Neural progenitor cell (in vitro differentiated cells): ENCODE measurements around the gene LTBP2. TPM values are rescaled to one million over a fixed set of nuclear protein-coding genes. Genes with fewer than 3 reads are reported as not detected.

Experiments
- DNase-seq: peaks from one replicate; pipeline ENCODE4 v3.0.0-alpha.2; 2016; ENCODE audit warnings: low spot score
- H2AFZ ChIP-seq: fragments of 200-600 bp; sonication (generic); replicated peaks from 2 replicates; pipeline ENCODE4 v1.6.1; 2016; ENCODE audit warnings: antibody characterized with exemption
- H3F3A ChIP-seq: fragments of 200-600 bp; sonication (generic); 2 replicates; pipeline ENCODE4 v1.6.1; 2016; ENCODE audit warnings: antibody characterized with exemption, low read depth
- H3K27ac ChIP-seq: fragments of 200-600 bp; sonication (generic); 2 replicates; pipeline ENCODE4 v1.5.1; 2016; ENCODE audit warnings: mild to moderate bottlenecking
- H3K27me3 ChIP-seq: fragments of 200-600 bp; sonication (generic); 2 replicates; pipeline ENCODE4 v1.6.1; 2016; ENCODE audit warnings: mild to moderate bottlenecking, moderate library complexity
- H3K36me3 ChIP-seq: fragments of 200-600 bp; sonication (generic); 2 replicates; pipeline ENCODE4 v1.5.1; 2016
- H3K4me1 ChIP-seq: fragments of 200-600 bp; sonication (generic); 2 replicates; pipeline ENCODE4 v1.6.1; 2016; ENCODE audit warnings: mixed run types
- H3K4me2 ChIP-seq: fragments of 200-600 bp; sonication (generic); 2 replicates; pipeline ENCODE4 v1.6.1; 2016
- H3K4me3 ChIP-seq: fragments of 200-600 bp; sonication (generic); 2 replicates; pipeline ENCODE4 v1.5.1; 2016
- H3K79me2 ChIP-seq: fragments of 200-600 bp; sonication (generic); 2 replicates; pipeline ENCODE4 v1.6.1; 2016; ENCODE audit warnings: low read depth
- H3K9ac ChIP-seq: fragments of 200-600 bp; sonication (generic); 2 replicates; pipeline ENCODE4 v1.6.1; 2016
- H3K9me3 ChIP-seq: fragments of 200-600 bp; sonication (generic); 2 replicates; pipeline ENCODE4 v1.5.1; 2016; ENCODE audit warnings: low read depth
- H4K20me1 ChIP-seq: fragments of 200-600 bp; sonication (generic); 2 replicates; pipeline ENCODE4 v1.6.1; 2016; ENCODE audit warnings: low read depth
- H3K27ac Mint-ChIP-seq: 3 replicates; pipeline ENCODE4 v1.8.0; 2021; ENCODE audit warnings: mixed read lengths
- H3K27me3 Mint-ChIP-seq: 2 replicates; pipeline ENCODE4 v1.8.0; 2022; ENCODE audit warnings: low read depth, mild to moderate bottlenecking, inconsistent platforms, moderate library complexity, mixed read lengths; ENCODE audit not compliant: insufficient read depth
- H3K36me3 Mint-ChIP-seq: 3 replicates; pipeline ENCODE4 v1.8.0; 2021; ENCODE audit warnings: mixed read lengths
- H3K4me1 Mint-ChIP-seq: 3 replicates; pipeline ENCODE4 v1.8.0; 2021; ENCODE audit warnings: mixed read lengths
- H3K4me3 Mint-ChIP-seq: 3 replicates; pipeline ENCODE4 v1.8.0; 2021; ENCODE audit warnings: mild to moderate bottlenecking, moderate library complexity, mixed read lengths
- H3K9me3 Mint-ChIP-seq: 3 replicates; pipeline ENCODE4 v1.8.0; 2020; ENCODE audit warnings: mixed read lengths
- EZH2 ChIP-seq: fragments of 200-600 bp; sonication (generic); IDR thresholded peaks from 2 replicates; pipeline ENCODE4 v1.6.1; 2017; ENCODE audit warnings: antibody characterized with exemption, mild to moderate bottlenecking, moderate library complexity
- EZH2phosphoT487 ChIP-seq: fragments of 200-600 bp; sonication (generic); IDR thresholded peaks from 2 replicates; pipeline ENCODE4 v1.6.1; 2017; ENCODE audit warnings: antibody characterized with exemption
- total RNA-seq: library from RNA; depleted of rRNA; stranded (reverse); fragments of >200 nt; gene quantifications from 2 replicates; pipeline ENCODE4 v1.2.3, GENCODE V29; 2015; ENCODE audit warnings: low replicate concordance
- TF ChIP-seq, protein P1 (sequence below): fragments of 200-600 bp; sonication (generic); IDR thresholded peaks from 2 replicates; pipeline ENCODE4 v1.5.1; 2017; ENCODE audit warnings: antibody characterized with exemption, mild to moderate bottlenecking

The LTBP2 gene
- total RNA-seq, 1 donor from 2014 or later: 0.43 TPM

DNA sequence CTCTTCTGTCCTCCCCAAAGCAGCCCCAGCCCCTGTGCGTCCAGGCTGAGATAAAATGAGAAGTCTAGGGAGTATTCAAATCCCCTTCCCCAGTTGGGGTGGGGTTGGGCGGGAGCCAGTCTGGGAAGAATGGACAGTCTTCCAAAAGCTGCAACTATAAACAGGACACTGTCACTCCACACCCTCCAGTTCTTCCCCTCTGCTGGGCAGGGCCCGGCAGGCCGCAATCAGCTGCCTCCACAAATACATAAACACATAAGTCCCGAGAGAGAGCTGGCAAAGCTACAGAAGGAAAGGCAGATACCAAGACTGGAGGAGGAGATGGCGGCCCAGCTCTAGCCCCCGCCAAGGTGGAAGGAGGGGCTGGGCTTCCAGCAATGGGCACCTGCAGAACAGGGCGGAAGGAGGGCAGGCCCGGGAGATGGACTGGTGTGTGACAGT lies 12.7 kb downstream of the LTBP2 start:
- Histone ChIP-seq H3K4me2 (no peak overlapping the region), H3K9ac (no peak overlapping the region), H4K20me1 (no peaks in the 10 kb centered on the region), H3F3A (no peaks in the 10 kb centered on the region), H3K27ac (no peak overlapping the region), H3K27me3 (no peaks in the 10 kb centered on the region), H3K79me2 (no peaks in the 10 kb centered on the region), H3K9me3 (no peaks in the 10 kb centered on the region), H3K4me1 (no peaks in the 10 kb centered on the region), H3K36me3 (no peaks in the 10 kb centered on the region), H3K4me3 (no peak overlapping the region), H2AFZ (no peak overlapping the region)
- no peak for DNase-seq
- TF ChIP-seq, protein P1, sequence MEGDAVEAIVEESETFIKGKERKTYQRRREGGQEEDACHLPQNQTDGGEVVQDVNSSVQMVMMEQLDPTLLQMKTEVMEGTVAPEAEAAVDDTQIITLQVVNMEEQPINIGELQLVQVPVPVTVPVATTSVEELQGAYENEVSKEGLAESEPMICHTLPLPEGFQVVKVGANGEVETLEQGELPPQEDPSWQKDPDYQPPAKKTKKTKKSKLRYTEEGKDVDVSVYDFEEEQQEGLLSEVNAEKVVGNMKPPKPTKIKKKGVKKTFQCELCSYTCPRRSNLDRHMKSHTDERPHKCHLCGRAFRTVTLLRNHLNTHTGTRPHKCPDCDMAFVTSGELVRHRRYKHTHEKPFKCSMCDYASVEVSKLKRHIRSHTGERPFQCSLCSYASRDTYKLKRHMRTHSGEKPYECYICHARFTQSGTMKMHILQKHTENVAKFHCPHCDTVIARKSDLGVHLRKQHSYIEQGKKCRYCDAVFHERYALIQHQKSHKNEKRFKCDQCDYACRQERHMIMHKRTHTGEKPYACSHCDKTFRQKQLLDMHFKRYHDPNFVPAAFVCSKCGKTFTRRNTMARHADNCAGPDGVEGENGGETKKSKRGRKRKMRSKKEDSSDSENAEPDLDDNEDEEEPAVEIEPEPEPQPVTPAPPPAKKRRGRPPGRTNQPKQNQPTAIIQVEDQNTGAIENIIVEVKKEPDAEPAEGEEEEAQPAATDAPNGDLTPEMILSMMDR: no peak
- Mint-ChIP-seq H3K4me3 (no peak overlapping the region), H3K4me1 (no peaks in the 10 kb centered on the region), H3K9me3 (no peaks in the 10 kb centered on the region), H3K27ac (no peak overlapping the region), H3K36me3 (no peaks in the 10 kb centered on the region), H3K27me3 (peaks cover 12% of the 10 kb centered on the region)

GRCh38 chr14:74596741-74597450 lies 15.1 kb downstream of the LTBP2 start:
- Histone ChIP-seq H3K9me3 (no peaks in the 10 kb centered on the region), H2AFZ (no peak overlapping the region), H4K20me1 (no peaks in the 10 kb centered on the region), H3K36me3 (no peaks in the 10 kb centered on the region), H3F3A (no peaks in the 10 kb centered on the region), H3K27ac (no peak overlapping the region), H3K27me3 (no peaks in the 10 kb centered on the region), H3K4me3 (no peak overlapping the region), H3K4me1 (no peaks in the 10 kb centered on the region), H3K4me2 (no peak overlapping the region), H3K9ac (no peak overlapping the region), H3K79me2 (no peaks in the 10 kb centered on the region)
- H3K4me3 Mint-ChIP-seq: no peak overlapping the region
- peaks cover 8% of the 10 kb centered on the region for H3K27me3 Mint-ChIP-seq
- no peak overlapping the region for H3K27ac Mint-ChIP-seq
- H3K36me3 Mint-ChIP-seq: no peaks in the 10 kb centered on the region
- DNase-seq: no peak
- no peaks in the 10 kb centered on the region for H3K9me3 Mint-ChIP-seq
- peaks cover 6% of the 10 kb centered on the region for H3K4me1 Mint-ChIP-seq
- no peak for TF ChIP-seq EZH2
- TF ChIP-seq, protein P1: no peak
- TF ChIP-seq EZH2phosphoT487: no peak

- no peak overlapping the region for H3K27ac Mint-ChIP-seq
Measured at GRCh38 chr14:74595006-74595735, 16.9 kb downstream of the LTBP2 start.

More at GRCh38 chr14:74595006-74595735, 16.9 kb downstream of the LTBP2 start:
- Histone ChIP-seq H3K4me3 (no peak overlapping the region), H3K4me2 (no peak overlapping the region), H3K79me2 (no peaks in the 10 kb centered on the region), H3F3A (no peaks in the 10 kb centered on the region), H4K20me1 (no peaks in the 10 kb centered on the region), H3K4me1 (no peaks in the 10 kb centered on the region), H3K27ac (no peak overlapping the region), H3K27me3 (no peaks in the 10 kb centered on the region), H3K9ac (no peak overlapping the region), H3K36me3 (no peaks in the 10 kb centered on the region), H3K9me3 (no peaks in the 10 kb centered on the region), H2AFZ (no peak overlapping the region)
- no peaks in the 10 kb centered on the region for H3K9me3 Mint-ChIP-seq
- H3K36me3 Mint-ChIP-seq: no peaks in the 10 kb centered on the region
- no peak for DNase-seq
- TF ChIP-seq, protein P1: no peak
- TF ChIP-seq EZH2 (no peak), EZH2phosphoT487 (no peak)
- no peak overlapping the region for H3K4me3 Mint-ChIP-seq
- peaks cover 5% of the 10 kb centered on the region for H3K27me3 Mint-ChIP-seq
- H3K4me1 Mint-ChIP-seq: peaks cover 6% of the 10 kb centered on the region
